HG03378 (cell line): ENCODE results near the gene GYPC.
"Not testable (repeated sequence)": the region's sequence is repeated elsewhere in the genome, so short reads cannot be mapped to it uniquely, and the experiment has no call there.

ENCODE experiments used
- ATAC-seq: cut with Tn5 transposase; IDR thresholded peaks from one replicate; pipeline ENCODE4 v1.9.1; 2021; ENCODE audit warnings: mild to moderate bottlenecking, moderate library complexity; ENCODE audit not compliant: unreplicated experiment

GYPC gene, protein sequence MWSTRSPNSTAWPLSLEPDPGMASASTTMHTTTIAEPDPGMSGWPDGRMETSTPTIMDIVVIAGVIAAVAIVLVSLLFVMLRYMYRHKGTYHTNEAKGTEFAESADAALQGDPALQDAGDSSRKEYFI

GRCh38 chr2:126655500-126656430 lies at the start of gene GYPC:
Gene GYPC (plus strand): TSS chr2:126656158. CDS start chr2:126656264, 106 bp downstream.
- ATAC-seq: peak; percentile 37

GRCh38 chr2:126614524-126615227 lies 41.3 kb upstream of the GYPC start:
- no peak for ATAC-seq

DNA sequence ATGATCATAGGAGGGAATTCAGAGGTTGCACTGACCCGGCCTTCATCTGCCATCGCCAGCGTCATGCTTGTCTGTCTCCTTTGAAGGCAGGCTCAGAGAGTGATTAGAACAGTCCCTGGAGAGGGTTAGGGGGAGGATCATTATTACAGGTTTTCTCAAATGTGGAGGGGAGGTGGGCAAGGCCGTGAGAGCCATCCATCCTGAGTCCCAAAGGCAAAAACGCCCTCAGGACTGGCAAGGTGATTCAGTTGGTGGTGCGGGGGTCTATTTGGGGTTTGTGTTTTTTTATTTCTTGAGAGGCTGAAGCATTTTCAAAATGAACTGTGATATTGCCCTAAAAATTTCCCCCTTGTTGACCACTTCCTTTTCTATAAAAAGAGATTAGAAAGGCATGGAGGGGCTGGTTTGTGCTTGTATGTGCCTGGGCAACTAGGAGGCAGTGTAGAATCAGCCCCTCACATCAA lies 39.3 kb upstream of the GYPC start:
- peak; percentile 84 for ATAC-seq

- ATAC-seq: no peak
These were observed 35.7 kb upstream of the GYPC start for GRCh38 chr2:126620302-126620701.

DNA sequence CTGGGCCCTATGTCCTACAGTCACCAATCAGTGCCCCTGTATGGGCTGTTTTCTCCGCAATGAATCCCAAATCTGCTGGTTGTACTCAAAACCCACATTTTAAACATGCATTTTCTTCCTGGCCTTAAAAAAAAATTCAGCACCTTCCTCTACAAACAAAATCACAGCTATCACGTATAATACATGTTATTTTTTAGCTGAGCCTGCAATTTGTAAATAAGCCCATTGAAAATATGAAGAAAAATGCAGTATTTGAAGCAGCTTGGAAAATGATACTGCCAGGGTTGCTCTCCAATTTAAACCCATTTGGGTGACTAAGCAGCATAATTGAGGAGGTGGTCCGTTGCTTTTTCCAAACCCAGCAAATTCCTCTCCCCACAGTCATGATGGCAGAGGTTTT lies 33.0 kb upstream of the GYPC start:
- ATAC-seq: no peak

DNA sequence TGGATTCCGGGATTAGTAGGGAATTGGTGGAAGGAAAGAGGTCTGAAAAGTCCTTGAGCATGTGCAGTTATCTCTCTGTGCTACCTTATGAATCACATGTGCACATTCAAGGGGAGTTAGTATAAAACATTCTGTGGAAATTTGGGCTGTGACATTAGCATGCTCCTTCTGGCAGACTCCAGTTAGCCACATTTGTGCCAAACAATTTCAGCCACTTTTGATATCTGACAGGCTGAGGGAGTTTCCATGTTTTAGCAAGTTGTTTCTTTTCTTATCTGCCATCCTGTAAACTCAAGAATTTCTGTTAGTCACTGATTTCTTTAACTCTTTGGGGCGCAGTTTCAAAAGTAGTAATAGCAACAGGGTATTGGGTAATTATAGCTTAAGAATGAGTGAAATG lies 28.3 kb upstream of the GYPC start:
- no peak for ATAC-seq

GRCh38 chr2:126634273-126634861 lies 21.6 kb upstream of the GYPC start:
- ATAC-seq: no peak

GRCh38 chr2:126635281-126635680 lies 20.7 kb upstream of the GYPC start:
- no peak for ATAC-seq

DNA sequence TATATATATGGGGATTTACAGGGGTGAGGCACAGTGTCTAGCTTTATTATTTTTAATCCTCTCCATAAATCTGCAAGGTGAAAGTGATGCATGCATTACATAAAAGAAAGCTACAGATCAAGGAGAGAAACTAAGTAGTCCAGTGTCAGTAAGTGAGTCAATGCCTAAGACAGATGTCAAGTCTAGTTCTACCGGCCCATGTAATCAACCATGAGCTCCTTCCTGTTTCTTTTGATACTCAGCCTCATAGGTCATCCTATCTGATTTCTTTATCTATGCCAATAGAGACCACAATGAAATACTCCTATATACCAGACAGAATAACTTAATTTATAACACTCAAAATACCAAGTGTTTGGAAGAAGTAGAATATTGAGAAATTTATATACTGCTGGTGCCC lies 20.2 kb upstream of the GYPC start:
- ATAC-seq: no peak

- ATAC-seq: no peak
These were observed 18.6 kb upstream of the GYPC start for GRCh38 chr2:126637386-126637785.

DNA sequence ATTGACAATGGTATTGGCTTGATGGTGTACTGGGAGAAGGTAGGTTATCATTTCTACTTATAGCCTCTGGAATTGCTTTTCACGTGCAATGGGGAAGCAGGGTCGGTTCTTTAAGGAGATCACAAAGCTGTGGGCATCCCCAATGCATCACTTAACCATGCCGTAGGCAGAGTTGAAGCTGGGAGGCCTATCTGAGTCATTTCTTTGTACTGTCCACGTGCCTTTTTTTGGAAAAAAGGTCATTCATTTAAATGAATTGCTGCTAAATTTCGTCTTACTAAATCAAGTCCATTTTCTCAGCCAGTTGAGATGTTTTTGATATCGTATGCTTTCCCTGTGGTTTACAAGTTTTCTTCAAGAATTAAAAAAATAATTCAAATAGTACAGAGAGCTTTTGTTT lies 17.2 kb upstream of the GYPC start:
- no peak for ATAC-seq

DNA sequence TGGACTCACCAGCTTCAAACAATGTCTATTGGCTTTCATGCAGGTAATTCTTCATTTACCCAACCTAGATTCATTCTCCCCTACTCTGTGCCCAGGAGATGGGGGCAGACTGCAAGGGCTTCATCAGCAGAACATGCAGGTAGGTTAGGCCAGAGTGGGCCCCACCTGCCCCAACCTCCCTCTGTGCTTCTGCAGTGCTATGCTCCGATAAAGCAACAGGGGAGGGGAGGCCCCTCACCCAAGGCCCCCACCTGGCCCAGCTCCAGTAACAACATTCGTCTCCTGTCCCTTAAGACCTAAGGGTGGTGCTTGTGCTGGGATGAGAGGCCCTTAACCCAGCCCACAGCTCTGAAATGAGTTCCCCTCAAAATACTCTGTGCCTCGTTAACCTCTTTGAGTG lies 16.7 kb upstream of the GYPC start:
- ATAC-seq: no peak

- ATAC-seq: not testable (repeated sequence)
These were observed 14.7 kb upstream of the GYPC start for GRCh38 chr2:126641294-126641693.

DNA sequence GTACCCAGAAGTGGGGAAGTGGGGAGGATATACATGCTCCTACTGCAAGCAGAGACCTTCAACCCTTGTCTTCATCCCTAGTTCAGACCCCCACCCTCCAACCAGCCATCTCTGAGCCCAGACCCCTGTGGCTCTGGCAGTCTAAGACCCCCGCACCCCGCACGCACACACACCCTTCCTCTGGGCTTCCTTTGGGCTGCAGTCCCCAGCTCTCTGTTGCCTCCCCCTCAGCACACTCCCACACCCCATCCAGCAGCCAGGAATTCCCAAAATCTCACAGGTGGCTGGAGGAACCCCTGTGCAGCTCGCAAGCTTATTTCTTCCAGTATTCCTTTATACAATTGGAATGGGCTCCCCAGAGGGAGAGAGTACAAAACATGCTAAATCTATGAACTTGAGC lies 13.9 kb upstream of the GYPC start:
- ATAC-seq: no peak

DNA sequence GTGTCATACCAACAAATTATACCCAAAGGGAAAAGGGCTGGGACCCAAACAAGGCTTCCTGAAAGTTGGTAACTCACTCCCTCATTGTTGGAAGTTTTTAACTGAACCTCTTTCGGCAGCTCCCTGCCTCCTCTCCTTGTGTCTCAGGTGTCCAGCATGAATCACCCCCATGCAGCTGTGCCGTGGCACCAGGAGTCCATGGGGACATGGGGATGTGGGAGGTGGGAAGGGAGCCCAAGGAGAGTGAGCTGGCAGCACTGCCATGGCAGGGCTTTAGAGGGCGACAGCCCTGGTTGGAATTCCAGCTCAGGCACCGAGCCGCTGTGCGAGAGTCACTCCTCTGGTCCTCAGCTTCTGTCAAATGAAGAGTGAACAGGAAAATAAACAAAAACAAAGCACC lies 12.5 kb upstream of the GYPC start:
- ATAC-seq: no peak

DNA sequence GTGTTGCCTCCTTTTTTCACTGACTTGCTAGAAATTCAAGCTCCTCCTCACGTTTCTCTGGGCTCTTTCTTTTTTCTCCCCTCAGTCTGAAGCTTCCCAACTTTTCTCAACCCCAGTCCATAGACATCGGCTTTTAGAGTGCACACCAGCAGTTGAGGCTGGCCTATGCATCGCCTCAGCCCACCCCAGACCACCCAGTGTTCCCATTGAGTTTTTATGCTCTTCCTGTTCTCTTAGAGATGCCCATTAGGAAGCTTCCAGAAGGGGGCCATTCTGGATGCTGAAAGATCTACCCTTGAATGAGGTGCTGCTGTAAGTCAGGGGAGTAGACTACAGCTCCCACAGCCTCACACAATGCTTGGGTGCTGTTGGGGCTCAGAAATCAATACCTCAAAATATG lies 12.0 kb upstream of the GYPC start:
- no peak for ATAC-seq

- peak; percentile 87 for ATAC-seq
These were observed 11.2 kb upstream of the GYPC start for GRCh38 chr2:126644630-126645191.

- ATAC-seq: peak; percentile 61
These were observed 10.7 kb upstream of the GYPC start for GRCh38 chr2:126645211-126645618.

- no peak for ATAC-seq
These were observed 9.9 kb upstream of the GYPC start for GRCh38 chr2:126646026-126646425.

DNA sequence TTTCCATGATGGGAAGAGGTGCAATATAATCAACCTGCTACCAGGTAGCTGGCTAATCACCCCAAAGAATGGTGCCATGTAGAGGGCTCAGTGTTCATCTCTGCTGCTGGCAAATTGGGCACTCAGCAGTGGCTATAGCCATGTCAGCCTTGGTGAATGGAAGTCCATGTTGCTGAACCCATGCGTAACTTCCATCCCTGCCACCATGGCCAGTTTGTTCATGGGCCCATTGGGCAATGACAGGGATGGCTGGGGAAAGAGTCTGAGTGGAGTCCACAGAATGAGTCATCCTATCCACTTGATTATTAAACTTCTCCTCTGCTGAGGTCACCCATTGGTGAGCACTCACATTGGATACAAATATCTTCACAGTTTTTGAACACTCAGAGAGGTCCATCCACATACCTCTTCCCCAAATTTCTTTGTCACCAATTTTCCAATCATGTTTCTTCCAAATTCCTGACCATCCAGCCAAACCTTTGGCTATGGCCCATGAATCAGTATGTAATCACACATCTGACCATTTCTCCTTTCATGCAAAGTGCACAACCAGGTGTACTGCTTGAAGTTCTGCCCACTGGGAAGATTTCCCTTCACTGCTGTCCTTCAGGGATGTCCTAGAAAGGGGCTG lies 8.1 kb upstream of the GYPC start:
- not testable (repeated sequence) for ATAC-seq
